Thyroid gland (tissue), 4 donors: ENCODE measurements around the gene CCNG1.

ENCODE experiments used
- POLR2A ChIP-seq, 2 donors: fragments of 450-650 bp; IDR thresholded peaks; one replicate each; pipeline ENCODE4 v1.6.1; 2017; ENCODE audit warnings: antibody characterized with exemption in 2 of 2, mild to moderate bottlenecking in 2 of 2, moderate library complexity in 1 of 2
- TF ChIP-seq, protein P1 (sequence below), 6 experiments: fragments of 200-600 bp in 3 of 6; fragments of 450-650 bp in 3 of 6; sonication (generic) in 3 of 6; IDR thresholded peaks; one replicate each; pipeline ENCODE4 v1.5.1; 2016 to 2019; ENCODE audit warnings: antibody characterized with exemption in 6 of 6, mild to moderate bottlenecking in 2 of 6, inconsistent platforms in 1 of 6, moderate library complexity in 1 of 6

- TF ChIP-seq, protein P1, sequence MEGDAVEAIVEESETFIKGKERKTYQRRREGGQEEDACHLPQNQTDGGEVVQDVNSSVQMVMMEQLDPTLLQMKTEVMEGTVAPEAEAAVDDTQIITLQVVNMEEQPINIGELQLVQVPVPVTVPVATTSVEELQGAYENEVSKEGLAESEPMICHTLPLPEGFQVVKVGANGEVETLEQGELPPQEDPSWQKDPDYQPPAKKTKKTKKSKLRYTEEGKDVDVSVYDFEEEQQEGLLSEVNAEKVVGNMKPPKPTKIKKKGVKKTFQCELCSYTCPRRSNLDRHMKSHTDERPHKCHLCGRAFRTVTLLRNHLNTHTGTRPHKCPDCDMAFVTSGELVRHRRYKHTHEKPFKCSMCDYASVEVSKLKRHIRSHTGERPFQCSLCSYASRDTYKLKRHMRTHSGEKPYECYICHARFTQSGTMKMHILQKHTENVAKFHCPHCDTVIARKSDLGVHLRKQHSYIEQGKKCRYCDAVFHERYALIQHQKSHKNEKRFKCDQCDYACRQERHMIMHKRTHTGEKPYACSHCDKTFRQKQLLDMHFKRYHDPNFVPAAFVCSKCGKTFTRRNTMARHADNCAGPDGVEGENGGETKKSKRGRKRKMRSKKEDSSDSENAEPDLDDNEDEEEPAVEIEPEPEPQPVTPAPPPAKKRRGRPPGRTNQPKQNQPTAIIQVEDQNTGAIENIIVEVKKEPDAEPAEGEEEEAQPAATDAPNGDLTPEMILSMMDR (IDR thresholded peaks at IDR 0.05): no peak
- no peak for TF ChIP-seq POLR2A (IDR thresholded peaks at IDR 0.05)
These were observed 23.3 kb downstream of the CCNG1 start, which contains the start of gene HMMR for GRCh38 chr5:163460562-163461171.
